ENCODE results near the gene ZC3H10.
A peak's percentile ranks its signal among the peaks of the same experiment; 100 is the strongest.

GRCh38 chr12:56157201-56158028 is 39.3 kb downstream of the ZC3H10 start:
- TF ChIP-seq EZH2 (IDR thresholded peaks at IDR 0.05; ENCODE audit: borderline replicate concordance, low read length), result no peak
- TF ChIP-seq, protein P1, sequence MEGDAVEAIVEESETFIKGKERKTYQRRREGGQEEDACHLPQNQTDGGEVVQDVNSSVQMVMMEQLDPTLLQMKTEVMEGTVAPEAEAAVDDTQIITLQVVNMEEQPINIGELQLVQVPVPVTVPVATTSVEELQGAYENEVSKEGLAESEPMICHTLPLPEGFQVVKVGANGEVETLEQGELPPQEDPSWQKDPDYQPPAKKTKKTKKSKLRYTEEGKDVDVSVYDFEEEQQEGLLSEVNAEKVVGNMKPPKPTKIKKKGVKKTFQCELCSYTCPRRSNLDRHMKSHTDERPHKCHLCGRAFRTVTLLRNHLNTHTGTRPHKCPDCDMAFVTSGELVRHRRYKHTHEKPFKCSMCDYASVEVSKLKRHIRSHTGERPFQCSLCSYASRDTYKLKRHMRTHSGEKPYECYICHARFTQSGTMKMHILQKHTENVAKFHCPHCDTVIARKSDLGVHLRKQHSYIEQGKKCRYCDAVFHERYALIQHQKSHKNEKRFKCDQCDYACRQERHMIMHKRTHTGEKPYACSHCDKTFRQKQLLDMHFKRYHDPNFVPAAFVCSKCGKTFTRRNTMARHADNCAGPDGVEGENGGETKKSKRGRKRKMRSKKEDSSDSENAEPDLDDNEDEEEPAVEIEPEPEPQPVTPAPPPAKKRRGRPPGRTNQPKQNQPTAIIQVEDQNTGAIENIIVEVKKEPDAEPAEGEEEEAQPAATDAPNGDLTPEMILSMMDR (conservative IDR thresholded peaks at IDR 0.05 in 1 of 2, IDR thresholded peaks at IDR 0.05 in 1 of 2; ENCODE audit: extremely low read depth in 1 of 2, insufficient read depth in 1 of 2, low read depth in 1 of 2, low read length in 2 of 2), result peak; percentile 32 to 57

Data from mammary epithelial cell (primary cell).